ENCODE data around the gene ZBTB8A. TPM values are rescaled to one million over a fixed set of nuclear protein-coding genes. Genes with fewer than 3 reads are reported as not detected.

Gene ZBTB8A
- polyA plus RNA-seq, 1 of the 3 experiments (the other 2 are of a cell fraction): 1.3 TPM

DNA sequence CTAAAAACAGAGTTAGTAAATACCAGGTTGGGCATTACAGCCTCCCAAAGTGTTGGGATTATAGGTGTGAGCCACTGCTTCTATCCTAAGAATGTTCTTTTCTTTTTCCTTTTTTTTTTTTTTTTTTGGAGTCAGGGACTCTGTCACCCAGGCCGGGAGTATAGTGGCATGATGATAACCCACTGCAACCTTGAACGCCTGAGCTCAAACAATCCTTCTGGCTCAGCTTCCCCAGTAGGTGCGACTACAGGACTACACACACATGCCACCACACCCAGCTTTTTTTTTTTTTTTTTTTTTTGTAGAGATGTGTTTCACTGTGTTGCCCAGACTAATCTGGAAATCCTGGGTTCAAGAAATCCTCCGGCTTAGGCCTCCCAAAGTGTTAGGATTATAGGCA, 105.2 kb downstream of the ZBTB8A start (continued):
- TF ChIP-seq, protein P1, sequence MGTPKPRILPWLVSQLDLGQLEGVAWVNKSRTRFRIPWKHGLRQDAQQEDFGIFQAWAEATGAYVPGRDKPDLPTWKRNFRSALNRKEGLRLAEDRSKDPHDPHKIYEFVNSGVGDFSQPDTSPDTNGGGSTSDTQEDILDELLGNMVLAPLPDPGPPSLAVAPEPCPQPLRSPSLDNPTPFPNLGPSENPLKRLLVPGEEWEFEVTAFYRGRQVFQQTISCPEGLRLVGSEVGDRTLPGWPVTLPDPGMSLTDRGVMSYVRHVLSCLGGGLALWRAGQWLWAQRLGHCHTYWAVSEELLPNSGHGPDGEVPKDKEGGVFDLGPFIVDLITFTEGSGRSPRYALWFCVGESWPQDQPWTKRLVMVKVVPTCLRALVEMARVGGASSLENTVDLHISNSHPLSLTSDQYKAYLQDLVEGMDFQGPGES (IDR thresholded peaks at IDR 0.05; ENCODE audit: low read depth, low read length): no peak
- TF ChIP-seq, protein P2, sequence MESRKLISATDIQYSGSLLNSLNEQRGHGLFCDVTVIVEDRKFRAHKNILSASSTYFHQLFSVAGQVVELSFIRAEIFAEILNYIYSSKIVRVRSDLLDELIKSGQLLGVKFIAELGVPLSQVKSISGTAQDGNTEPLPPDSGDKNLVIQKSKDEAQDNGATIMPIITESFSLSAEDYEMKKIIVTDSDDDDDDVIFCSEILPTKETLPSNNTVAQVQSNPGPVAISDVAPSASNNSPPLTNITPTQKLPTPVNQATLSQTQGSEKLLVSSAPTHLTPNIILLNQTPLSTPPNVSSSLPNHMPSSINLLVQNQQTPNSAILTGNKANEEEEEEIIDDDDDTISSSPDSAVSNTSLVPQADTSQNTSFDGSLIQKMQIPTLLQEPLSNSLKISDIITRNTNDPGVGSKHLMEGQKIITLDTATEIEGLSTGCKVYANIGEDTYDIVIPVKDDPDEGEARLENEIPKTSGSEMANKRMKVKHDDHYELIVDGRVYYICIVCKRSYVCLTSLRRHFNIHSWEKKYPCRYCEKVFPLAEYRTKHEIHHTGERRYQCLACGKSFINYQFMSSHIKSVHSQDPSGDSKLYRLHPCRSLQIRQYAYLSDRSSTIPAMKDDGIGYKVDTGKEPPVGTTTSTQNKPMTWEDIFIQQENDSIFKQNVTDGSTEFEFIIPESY (IDR thresholded peaks at IDR 0.05; ENCODE audit: borderline replicate concordance, low read depth): no peak
- TF ChIP-seq ELF1 (IDR thresholded peaks at IDR 0.05) (no peak), TCF12 (IDR thresholded peaks at IDR 0.05) (no peak), GABPA (IDR thresholded peaks at IDR 0.05; ENCODE audit: low read depth) (no peak)

DNA sequence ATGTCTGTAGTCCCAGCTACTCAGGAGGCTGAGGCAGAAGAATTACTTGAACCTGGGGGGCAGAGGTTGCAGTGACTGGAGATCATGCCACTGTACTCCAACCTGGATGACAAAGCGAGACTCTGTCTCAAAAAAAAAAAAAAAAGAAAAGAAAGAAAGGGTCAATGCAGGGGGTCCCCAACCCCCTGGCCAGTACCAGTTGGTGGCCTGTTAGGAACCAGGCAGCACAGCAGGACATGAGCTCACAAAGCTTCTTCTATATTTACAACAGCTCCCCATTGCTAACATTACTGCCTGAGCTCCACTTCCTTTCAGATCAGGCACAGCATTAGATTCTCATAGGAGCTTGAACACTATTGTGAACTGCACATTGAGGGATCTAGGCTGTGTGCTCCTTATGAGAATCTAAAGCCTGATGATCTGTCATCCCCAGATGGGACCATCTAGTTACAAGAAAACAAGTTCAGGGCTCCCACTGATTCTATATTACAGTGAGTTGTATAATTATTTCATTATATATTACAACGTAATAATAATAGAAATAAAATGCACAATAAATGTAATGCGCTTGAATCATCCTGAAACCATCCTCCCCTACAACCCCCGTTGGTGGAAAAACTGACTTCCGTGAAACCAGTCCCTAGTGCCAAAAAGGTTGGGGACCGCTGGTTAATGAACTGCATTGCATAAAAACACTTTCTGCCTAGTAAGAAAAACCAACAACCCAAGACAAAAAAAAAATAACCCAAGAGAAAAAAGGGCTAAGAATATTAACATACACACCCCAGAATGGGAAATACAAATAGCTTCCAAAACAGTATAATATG, 108.3 kb downstream of the ZBTB8A start:
- POLR2A ChIA-PET: no interaction called here

More for the DNA sequence above, 108.3 kb downstream of the ZBTB8A start:
- H4K20me1 ChIP-seq (ENCODE audit: insufficient read depth): no peaks in the 10 kb centered on the region
- no peak overlapping the region for H3K4me3 ChIP-seq (ENCODE audit: low read depth in 2 of 2, low read length in 1 of 2)
- H2AFZ ChIP-seq (ENCODE audit: low read depth): no peak overlapping the region
- CTCF ChIA-PET: no interaction called here
- TF ChIP-seq TEAD4 (IDR thresholded peaks at IDR 0.05; ENCODE audit: borderline replicate concordance, insufficient read depth) (no peak), TCF12 (IDR thresholded peaks at IDR 0.05) (no peak), GATA2 (CRISPR knock-in tag; IDR thresholded peaks at IDR 0.05) (no peak), YY1 (IDR thresholded peaks at IDR 0.05; ENCODE audit: low read depth) (no peak), NFIC (IDR thresholded peaks at IDR 0.05; ENCODE audit: borderline replicate concordance) (no peak), JUND (IDR thresholded peaks at IDR 0.05) (no peak), POLR2AphosphoS5 (IDR thresholded peaks at IDR 0.05; ENCODE audit: low read depth, low read length) (no peak), MXI1 (IDR thresholded peaks at IDR 0.05; ENCODE audit: low read depth, low read length) (no peak)
- TF ChIP-seq, protein P3, sequence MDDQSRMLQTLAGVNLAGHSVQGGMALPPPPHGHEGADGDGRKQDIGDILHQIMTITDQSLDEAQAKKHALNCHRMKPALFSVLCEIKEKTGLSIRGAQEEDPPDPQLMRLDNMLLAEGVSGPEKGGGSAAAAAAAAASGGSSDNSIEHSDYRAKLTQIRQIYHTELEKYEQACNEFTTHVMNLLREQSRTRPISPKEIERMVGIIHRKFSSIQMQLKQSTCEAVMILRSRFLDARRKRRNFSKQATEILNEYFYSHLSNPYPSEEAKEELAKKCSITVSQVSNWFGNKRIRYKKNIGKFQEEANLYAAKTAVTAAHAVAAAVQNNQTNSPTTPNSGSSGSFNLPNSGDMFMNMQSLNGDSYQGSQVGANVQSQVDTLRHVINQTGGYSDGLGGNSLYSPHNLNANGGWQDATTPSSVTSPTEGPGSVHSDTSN (IDR thresholded peaks at IDR 0.05): no peak
- no peak for DNase-seq
- WGBS (ENCODE audit: low lambda C conversion rate): 79% methylated on average over 6 of the region's 6 CpGs
- no peak overlapping the region for H3K9ac ChIP-seq
- H3K9me3 ChIP-seq: no peaks in the 10 kb centered on the region
- peaks cover 87% of the 10 kb centered on the region for H3K79me2 ChIP-seq (ENCODE audit: insufficient read depth)
- peaks cover 4 to 7% of the 10 kb centered on the region in 2 experiments; a peak in 3 of 4 replicates for H3K4me1 ChIP-seq (ENCODE audit: control insufficient read depth in 1 of 2, insufficient read depth in 2 of 2, low read depth in 1 of 2, low read length in 1 of 2)
- peak overlapping the region; percentile 83 for H3K4me2 ChIP-seq
- no peaks in the 10 kb centered on the region for H3K27me3 ChIP-seq (ENCODE audit: insufficient read depth)
- H3K27ac ChIP-seq (ENCODE audit: low read depth in 2 of 2, low read length in 1 of 2): no peak overlapping the region
- peaks cover 10% of the 10 kb centered on the region for H3F3A ChIP-seq (replicated peaks; ENCODE audit: insufficient read depth)
- peaks cover 0 to 6% of the 10 kb centered on the region in 2 experiments for H3K36me3 ChIP-seq (replicated peaks in 1 of 2; ENCODE audit: control insufficient read depth in 1 of 2, insufficient read depth in 2 of 2, low read length in 1 of 2)
- H3K9me2 ChIP-seq: no peaks in the 10 kb centered on the region

Measured in SK-N-SH (cell line).